OCI-LY7 (cell line): ENCODE data around the gene ACTBL2.

ENCODE experiments used
- EZH2phosphoT487 ChIP-seq: fragments of 200-600 bp; sonication (generic); IDR thresholded peaks from 2 replicates; pipeline ENCODE4 v1.6.1; 2018; ENCODE audit warnings: low read depth, borderline replicate concordance, mild to moderate bottlenecking, mixed run types, antibody characterized with exemption, low read length, moderate library complexity, mixed read lengths
- TF ChIP-seq, protein P1 (sequence below): fragments of 200-600 bp; sonication (generic); conservative IDR thresholded peaks from 2 replicates; pipeline ENCODE4 v1.5.1; 2014; ENCODE audit warnings: mild to moderate bottlenecking, antibody characterized with exemption, low read length, moderate library complexity, mixed read lengths

DNA sequence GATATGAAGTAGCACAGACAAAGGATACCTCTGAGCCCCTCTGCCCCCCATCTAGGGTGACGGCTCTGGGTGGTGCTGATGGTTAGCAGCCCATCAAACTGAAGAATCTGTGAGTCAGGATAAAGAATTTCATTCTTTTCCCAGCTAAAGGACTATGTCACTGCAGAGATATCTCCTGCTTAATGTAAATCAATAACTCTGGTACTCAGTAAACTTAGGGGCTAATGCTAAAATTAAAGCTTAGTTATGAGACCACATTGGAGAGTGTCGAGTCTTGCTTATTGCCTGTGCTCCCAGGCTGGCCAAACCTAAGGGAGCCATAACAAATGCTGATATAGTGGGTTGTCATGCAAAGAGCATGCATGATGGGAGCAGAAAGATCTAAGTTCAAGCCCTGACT, 25.6 kb upstream of the ACTBL2 start:
- TF ChIP-seq, protein P1, sequence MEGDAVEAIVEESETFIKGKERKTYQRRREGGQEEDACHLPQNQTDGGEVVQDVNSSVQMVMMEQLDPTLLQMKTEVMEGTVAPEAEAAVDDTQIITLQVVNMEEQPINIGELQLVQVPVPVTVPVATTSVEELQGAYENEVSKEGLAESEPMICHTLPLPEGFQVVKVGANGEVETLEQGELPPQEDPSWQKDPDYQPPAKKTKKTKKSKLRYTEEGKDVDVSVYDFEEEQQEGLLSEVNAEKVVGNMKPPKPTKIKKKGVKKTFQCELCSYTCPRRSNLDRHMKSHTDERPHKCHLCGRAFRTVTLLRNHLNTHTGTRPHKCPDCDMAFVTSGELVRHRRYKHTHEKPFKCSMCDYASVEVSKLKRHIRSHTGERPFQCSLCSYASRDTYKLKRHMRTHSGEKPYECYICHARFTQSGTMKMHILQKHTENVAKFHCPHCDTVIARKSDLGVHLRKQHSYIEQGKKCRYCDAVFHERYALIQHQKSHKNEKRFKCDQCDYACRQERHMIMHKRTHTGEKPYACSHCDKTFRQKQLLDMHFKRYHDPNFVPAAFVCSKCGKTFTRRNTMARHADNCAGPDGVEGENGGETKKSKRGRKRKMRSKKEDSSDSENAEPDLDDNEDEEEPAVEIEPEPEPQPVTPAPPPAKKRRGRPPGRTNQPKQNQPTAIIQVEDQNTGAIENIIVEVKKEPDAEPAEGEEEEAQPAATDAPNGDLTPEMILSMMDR = no peak
- no peak for TF ChIP-seq EZH2phosphoT487
